Skeletal muscle tissue (tissue), 4 donors: ENCODE measurements around the gene HESX1. TPM values are rescaled to one million over a fixed set of nuclear protein-coding genes. Genes with fewer than 3 reads are reported as not detected.

Source experiments
- H3K27ac ChIP-seq: one replicate; pipeline ENCODE4 v1.7.0; 2013; ENCODE audit warnings: mild to moderate bottlenecking, low read depth, low read length, inconsistent platforms
- H3K27me3 ChIP-seq, 3 donors: one replicate each; pipeline ENCODE4 v1.7.0; 2013; ENCODE audit warnings: low read length in 3 of 3; ENCODE audit not compliant: control insufficient read depth in 3 of 3, insufficient read depth in 3 of 3
- H3K36me3 ChIP-seq, 3 donors: one replicate each; pipeline ENCODE4 v1.7.0; 2013; ENCODE audit warnings: low read length in 3 of 3; ENCODE audit not compliant: control insufficient read depth in 3 of 3, insufficient read depth in 3 of 3
- H3K4me1 ChIP-seq, 3 donors: one replicate each; pipeline ENCODE4 v1.7.0; 2013; ENCODE audit warnings: low read length in 3 of 3, mild to moderate bottlenecking in 3 of 3; ENCODE audit not compliant: control insufficient read depth in 3 of 3, insufficient read depth in 3 of 3
- H3K4me3 ChIP-seq, 3 donors: one replicate each; pipeline ENCODE4 v1.7.0; 2013; ENCODE audit warnings: low read length in 3 of 3
- H3K9ac ChIP-seq, 3 donors: one replicate each; pipeline ENCODE4 v1.7.0; 2013; ENCODE audit warnings: low read length in 3 of 3, mild to moderate bottlenecking in 3 of 3, moderate library complexity in 2 of 3, low read depth in 1 of 3
- H3K9me3 ChIP-seq, 3 donors: one replicate each; pipeline ENCODE4 v1.7.0; 2013; ENCODE audit warnings: low read length in 3 of 3; ENCODE audit not compliant: control insufficient read depth in 3 of 3
- total RNA-seq: library from RNA; depleted of rRNA; stranded (reverse); fragments of >200 nt; gene quantifications from one replicate; pipeline ENCODE4 v1.2.3, GENCODE V29; 2014
- donor health status: Osteomylitis.

Gene HESX1
- not detected for total RNA-seq

GRCh38 chr3:57199895-57200297 is at the start of gene HESX1:
Gene HESX1, minus strand, starts transcription at chr3:57199978. Its CDS starts 60 bp downstream, at chr3:57199918.
- no peaks in the 10 kb centered on the region for H3K9me3 ChIP-seq
- H3K27ac ChIP-seq, result no peak within 1 kb of the TSS
- H3K4me3 ChIP-seq, result no peak within 1 kb of the TSS
- no peak within 1 kb of the TSS for H3K9ac ChIP-seq
- H3K36me3 ChIP-seq, result no peaks in the 10 kb centered on the region
- H3K27me3 ChIP-seq, result no peaks in the 10 kb centered on the region
- H3K4me1 ChIP-seq, result no peaks in the 10 kb centered on the region

GRCh38 chr3:57244946-57245345 is 45.2 kb upstream of the HESX1 start:
- H3K27ac ChIP-seq, result no peak overlapping the region
- H3K36me3 ChIP-seq, result peaks cover 18 to 67% (median 57%) of the 10 kb centered on the region in 3 donors
- H3K9me3 ChIP-seq, result no peaks in the 10 kb centered on the region

GRCh38 chr3:57234613-57235575 is 35.1 kb upstream of the HESX1 start:
- Histone ChIP-seq H3K9me3 (no peaks in the 10 kb centered on the region), H3K36me3 (peaks cover 3 to 18% (median 16%) of the 10 kb centered on the region in 3 donors), H3K4me3 (no peak overlapping the region), H3K4me1 (peaks cover 0 to 7% (median 2%) of the 10 kb centered on the region in 3 donors), H3K9ac (no peak overlapping the region), H3K27me3 (no peaks in the 10 kb centered on the region), H3K27ac (no peak overlapping the region)

More at GRCh38 chr3:57244946-57245345, 45.2 kb upstream of the HESX1 start:
- Histone ChIP-seq H3K4me1 (no peaks in the 10 kb centered on the region), H3K4me3 (no peak overlapping the region), H3K9ac (no peak overlapping the region), H3K27me3 (no peaks in the 10 kb centered on the region)

GRCh38 chr3:57233799-57234198 is 34.0 kb upstream of the HESX1 start:
- no peak overlapping the region for H3K27ac ChIP-seq
- no peaks in the 10 kb centered on the region for H3K27me3 ChIP-seq
- H3K9me3 ChIP-seq, result no peaks in the 10 kb centered on the region
- H3K36me3 ChIP-seq, result peaks cover 3 to 12% (median 10%) of the 10 kb centered on the region in 3 donors
- H3K4me3 ChIP-seq, result no peak overlapping the region
- no peak overlapping the region for H3K9ac ChIP-seq
- peaks cover 3 to 14% (median 5%) of the 10 kb centered on the region in 3 donors for H3K4me1 ChIP-seq

GRCh38 chr3:57230006-57230405 is 30.2 kb upstream of the HESX1 start:
- no peaks in the 10 kb centered on the region for H3K27me3 ChIP-seq
- no peak overlapping the region for H3K9ac ChIP-seq
- no peaks in the 10 kb centered on the region for H3K9me3 ChIP-seq
- H3K36me3 ChIP-seq, result no peaks in the 10 kb centered on the region
- H3K27ac ChIP-seq, result no peak overlapping the region
- H3K4me3 ChIP-seq, result no peak overlapping the region
- peaks cover 3 to 23% (median 17%) of the 10 kb centered on the region in 3 donors for H3K4me1 ChIP-seq

GRCh38 chr3:57227930-57228751 is 28.4 kb upstream of the HESX1 start:
- H3K27ac ChIP-seq, result peak overlapping the region; percentile 93

GRCh38 chr3:57227204-57227929 is 27.6 kb upstream of the HESX1 start, which contains the start of gene APPL1:
Gene APPL1, plus strand, starts transcription at chr3:57227729. Its CDS starts 155 bp downstream, at chr3:57227884.
- H3K36me3 ChIP-seq, result no peaks in the 10 kb centered on the region
- H3K4me1 ChIP-seq, result peaks cover 3 to 21% (median 17%) of the 10 kb centered on the region in 3 donors
- peak within 1 kb of the TSS; percentile 91 to 94 (median 92) for H3K9ac ChIP-seq
- no peaks in the 10 kb centered on the region for H3K9me3 ChIP-seq
- H3K4me3 ChIP-seq, result peak within 1 kb of the TSS; percentile 89 to 93 (median 92)
- H3K27me3 ChIP-seq, result no peaks in the 10 kb centered on the region
- H3K27ac ChIP-seq, result peak within 1 kb of the TSS; percentile 93

More at GRCh38 chr3:57227930-57228751, 28.4 kb upstream of the HESX1 start:
- peak overlapping the region; percentile 89 to 93 (median 92) for H3K4me3 ChIP-seq
- no peaks in the 10 kb centered on the region for H3K9me3 ChIP-seq
- H3K9ac ChIP-seq, result peak overlapping the region; percentile 91 to 94 (median 92)
- no peaks in the 10 kb centered on the region for H3K27me3 ChIP-seq
- no peaks in the 10 kb centered on the region for H3K36me3 ChIP-seq
- H3K4me1 ChIP-seq, result peaks cover 3 to 21% (median 17%) of the 10 kb centered on the region in 3 donors

GRCh38 chr3:57226176-57226575 is 26.4 kb upstream of the HESX1 start:
- Histone ChIP-seq H3K27ac (no peak overlapping the region), H3K4me1 (peaks cover 3 to 21% (median 17%) of the 10 kb centered on the region in 3 donors), H3K9ac (no peak overlapping the region), H3K9me3 (no peaks in the 10 kb centered on the region), H3K36me3 (no peaks in the 10 kb centered on the region), H3K27me3 (no peaks in the 10 kb centered on the region), H3K4me3 (no peak overlapping the region)

GRCh38 chr3:57224856-57225255 is 25.1 kb upstream of the HESX1 start:
- Histone ChIP-seq H3K4me3 (no peak overlapping the region), H3K9me3 (no peaks in the 10 kb centered on the region), H3K27ac (no peak overlapping the region), H3K36me3 (no peaks in the 10 kb centered on the region), H3K4me1 (peaks cover 3 to 16% (median 14%) of the 10 kb centered on the region in 3 donors), H3K27me3 (no peaks in the 10 kb centered on the region), H3K9ac (no peak overlapping the region)
